ENCODE results near the gene TMC5. TPM values are rescaled to one million over a fixed set of nuclear protein-coding genes. Genes with fewer than 3 reads are reported as not detected.

The TMC5 gene
- polyA plus RNA-seq, 1 donor, result 17.3 TPM

DNA sequence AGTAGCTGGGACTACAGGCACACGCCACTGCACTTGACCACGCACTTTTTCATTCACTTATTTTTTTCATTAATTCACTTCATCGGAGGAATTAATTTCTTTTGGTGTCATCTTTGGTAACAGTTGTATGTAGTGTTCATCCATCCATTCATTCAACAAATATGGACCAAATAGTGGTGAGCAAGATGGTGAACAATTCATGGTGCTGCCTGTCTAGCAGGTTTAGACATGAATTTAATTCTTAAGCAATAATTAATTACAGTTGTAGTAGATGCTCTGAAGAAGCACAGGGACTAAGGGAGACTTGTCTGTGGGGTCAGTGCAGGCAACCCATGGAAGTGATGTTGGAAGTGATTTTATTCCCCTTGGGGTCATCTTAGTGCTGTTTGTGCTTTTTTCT, 81.8 kb downstream of the TMC5 start:
- Histone ChIP-seq H3K27me3 (ENCODE audit: control insufficient read depth, insufficient read depth, low read length) (no peaks in the 10 kb centered on the region), H3K4me3 (ENCODE audit: low read length) (no peak overlapping the region), H3K9me3 (ENCODE audit: control insufficient read depth, low read depth, low read length) (no peaks in the 10 kb centered on the region), H3K27ac (ENCODE audit: low read length) (no peak overlapping the region), H3K4me1 (ENCODE audit: control insufficient read depth, insufficient read depth, low read length) (no peaks in the 10 kb centered on the region), H3K36me3 (ENCODE audit: control insufficient read depth, insufficient read depth, low read length) (peaks cover 82% of the 10 kb centered on the region)
- no peak for DNase-seq
- no CpG with 5 or more reads among the region's 3 CpGs for WGBS (ENCODE audit: insufficient coverage, low lambda C conversion rate)

DNA sequence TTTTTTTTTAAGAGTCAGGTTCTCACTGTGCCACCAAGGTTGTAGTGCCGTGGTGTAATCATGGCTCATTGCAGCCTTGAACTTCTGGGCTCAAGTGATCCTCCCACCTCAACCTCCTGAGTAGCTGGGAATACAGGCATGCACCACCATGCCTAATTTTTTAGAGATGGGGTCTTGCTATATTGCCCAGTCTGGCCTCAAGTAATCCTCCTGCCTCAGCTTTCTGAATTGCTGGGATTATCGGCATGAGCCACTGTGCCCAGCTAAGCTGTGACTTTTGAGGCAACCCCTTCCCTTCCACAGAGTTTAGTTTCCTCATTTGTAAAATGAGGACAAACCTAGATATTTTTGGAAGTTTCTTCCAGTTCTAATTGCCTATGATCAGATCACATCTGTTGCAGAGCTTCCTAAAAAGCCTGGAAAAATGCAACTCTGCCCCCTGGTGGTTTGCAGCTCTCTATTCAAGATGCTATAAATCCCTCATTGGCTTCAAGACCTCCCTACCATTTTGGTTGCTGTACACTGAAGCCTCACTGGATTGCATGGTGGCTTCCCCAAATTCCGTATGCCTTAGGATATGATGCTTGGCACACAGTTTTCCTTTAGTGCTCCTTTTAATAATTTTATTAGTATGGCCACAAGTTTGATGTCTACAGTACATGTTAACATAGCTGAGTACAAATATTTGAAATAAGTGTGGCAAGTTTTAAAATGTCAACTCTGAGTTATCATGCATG, 84.9 kb downstream of the TMC5 start:
- H3K36me3 ChIP-seq (ENCODE audit: control insufficient read depth, insufficient read depth, low read length), result peaks cover 81% of the 10 kb centered on the region
- no CpG with 5 or more reads among the region's 3 CpGs for WGBS (ENCODE audit: insufficient coverage, low lambda C conversion rate)

DNA sequence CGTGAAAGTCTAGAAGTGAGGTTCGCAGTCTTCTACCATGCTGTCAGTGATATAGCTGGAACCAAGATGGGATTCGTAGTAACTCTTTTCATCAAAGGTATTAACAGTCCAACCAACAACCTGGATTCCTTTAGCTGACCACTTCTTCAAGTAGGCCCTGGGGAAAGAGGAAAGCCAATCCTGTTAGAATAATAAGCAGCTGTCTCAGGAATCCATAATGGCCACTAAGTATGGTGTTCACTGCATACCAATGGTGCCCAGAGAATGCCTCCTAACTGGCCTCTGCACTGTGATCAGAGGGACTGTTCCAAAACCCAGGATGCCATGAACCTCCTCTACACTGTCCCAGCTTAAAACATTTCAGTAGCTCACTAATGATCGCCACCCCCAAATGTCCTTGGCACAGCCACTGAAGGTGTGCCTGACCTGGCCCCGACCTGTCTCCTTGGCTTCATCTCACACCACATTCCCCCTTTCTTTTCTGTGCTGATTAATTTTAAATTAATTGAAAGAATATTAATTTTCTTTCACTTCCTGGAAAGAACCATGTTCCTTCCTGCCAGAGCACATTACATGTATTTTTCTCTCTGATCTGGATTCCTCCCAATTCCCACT, 85.9 kb downstream of the TMC5 start:
- no peaks in the 10 kb centered on the region for H3K27me3 ChIP-seq (ENCODE audit: control insufficient read depth, insufficient read depth, low read length)
- H3K36me3 ChIP-seq (ENCODE audit: control insufficient read depth, insufficient read depth, low read length), result peaks cover 79% of the 10 kb centered on the region
- no peak overlapping the region for H3K27ac ChIP-seq (ENCODE audit: low read length)
- no peak for DNase-seq
- no peak overlapping the region for H3K4me3 ChIP-seq (ENCODE audit: low read length)
- WGBS (ENCODE audit: insufficient coverage, low lambda C conversion rate), result 100% methylated on average over 2 of the region's 5 CpGs
- H3K9me3 ChIP-seq (ENCODE audit: control insufficient read depth, low read depth, low read length), result no peaks in the 10 kb centered on the region
- no peaks in the 10 kb centered on the region for H3K4me1 ChIP-seq (ENCODE audit: control insufficient read depth, insufficient read depth, low read length)

More for the DNA sequence above, 84.9 kb downstream of the TMC5 start:
- no peak overlapping the region for H3K4me3 ChIP-seq (ENCODE audit: low read length)
- peak; percentile 65 to 68 for DNase-seq
- no peaks in the 10 kb centered on the region for H3K27me3 ChIP-seq (ENCODE audit: control insufficient read depth, insufficient read depth, low read length)
- H3K4me1 ChIP-seq (ENCODE audit: control insufficient read depth, insufficient read depth, low read length), result no peaks in the 10 kb centered on the region
- no peaks in the 10 kb centered on the region for H3K9me3 ChIP-seq (ENCODE audit: control insufficient read depth, low read depth, low read length)
- no peak overlapping the region for H3K27ac ChIP-seq (ENCODE audit: low read length)

DNA sequence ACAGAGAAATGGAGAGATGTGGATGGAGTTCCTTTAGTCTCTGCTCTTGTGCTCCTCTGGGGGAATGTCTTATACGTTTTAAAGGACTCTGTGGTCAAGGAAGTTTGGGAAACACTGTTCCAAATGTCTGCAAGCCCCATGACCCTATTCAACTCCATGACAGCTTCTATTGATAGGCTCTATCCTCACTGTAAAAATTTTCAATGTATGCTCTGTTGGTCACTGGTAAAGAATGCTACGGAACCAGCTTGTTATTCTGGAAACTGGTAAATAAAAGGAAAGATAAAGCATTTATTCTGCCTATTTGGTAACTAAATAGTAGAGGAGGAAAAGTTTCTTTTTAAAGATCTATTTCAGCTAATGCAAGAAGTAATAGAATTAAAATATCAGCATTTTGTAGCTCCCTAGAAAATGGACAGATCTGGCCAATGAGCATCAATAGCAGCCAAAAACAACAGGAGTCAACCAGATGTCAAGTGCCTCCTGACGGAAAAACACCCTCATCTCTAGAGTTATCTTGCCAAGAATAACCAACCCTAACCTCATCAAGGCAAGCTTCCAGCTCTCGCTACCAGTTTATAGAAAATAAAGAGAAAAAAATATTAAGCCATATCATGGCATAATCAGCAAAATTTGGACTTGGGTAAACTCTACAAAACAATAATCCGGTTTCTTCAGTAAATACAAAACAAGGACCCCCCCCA, 88.1 kb downstream of the TMC5 start:
- Histone ChIP-seq H3K4me3 (ENCODE audit: low read length) (no peak overlapping the region), H3K9me3 (ENCODE audit: control insufficient read depth, low read depth, low read length) (no peaks in the 10 kb centered on the region), H3K27ac (ENCODE audit: low read length) (no peak overlapping the region), H3K36me3 (ENCODE audit: control insufficient read depth, insufficient read depth, low read length) (peaks cover 71% of the 10 kb centered on the region), H3K4me1 (ENCODE audit: control insufficient read depth, insufficient read depth, low read length) (no peaks in the 10 kb centered on the region), H3K27me3 (ENCODE audit: control insufficient read depth, insufficient read depth, low read length) (no peaks in the 10 kb centered on the region)
- 100% methylated on average over 3 of the region's 5 CpGs for WGBS (ENCODE audit: insufficient coverage, low lambda C conversion rate)
- DNase-seq, result no peak

DNA sequence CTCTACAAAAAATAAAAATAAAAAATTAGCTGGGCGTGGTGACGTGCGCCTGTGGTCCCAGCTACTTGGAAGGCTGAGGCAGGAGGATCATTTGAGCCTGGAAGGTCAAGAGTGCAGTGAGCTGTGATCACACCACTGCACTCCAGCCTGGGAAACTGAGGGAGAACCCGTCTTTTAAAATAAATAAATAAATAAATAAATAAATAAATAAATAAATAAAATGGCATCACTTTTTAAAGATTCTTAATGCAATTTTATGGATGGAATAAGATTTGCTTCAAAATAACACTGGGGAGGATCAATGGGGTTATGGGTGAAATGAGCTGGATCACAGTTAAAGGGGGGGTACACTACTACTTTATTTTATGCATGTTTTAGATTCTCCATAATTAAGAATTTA, 89.3 kb downstream of the TMC5 start:
- Histone ChIP-seq H3K4me3 (ENCODE audit: low read length) (no peak overlapping the region), H3K9me3 (ENCODE audit: control insufficient read depth, low read depth, low read length) (no peaks in the 10 kb centered on the region), H3K36me3 (ENCODE audit: control insufficient read depth, insufficient read depth, low read length) (peaks cover 59% of the 10 kb centered on the region), H3K27me3 (ENCODE audit: control insufficient read depth, insufficient read depth, low read length) (no peaks in the 10 kb centered on the region), H3K4me1 (ENCODE audit: control insufficient read depth, insufficient read depth, low read length) (no peaks in the 10 kb centered on the region), H3K27ac (ENCODE audit: low read length) (no peak overlapping the region)
- no CpG with 5 or more reads among the region's 4 CpGs for WGBS (ENCODE audit: insufficient coverage, low lambda C conversion rate)
- DNase-seq, result no peak

DNA sequence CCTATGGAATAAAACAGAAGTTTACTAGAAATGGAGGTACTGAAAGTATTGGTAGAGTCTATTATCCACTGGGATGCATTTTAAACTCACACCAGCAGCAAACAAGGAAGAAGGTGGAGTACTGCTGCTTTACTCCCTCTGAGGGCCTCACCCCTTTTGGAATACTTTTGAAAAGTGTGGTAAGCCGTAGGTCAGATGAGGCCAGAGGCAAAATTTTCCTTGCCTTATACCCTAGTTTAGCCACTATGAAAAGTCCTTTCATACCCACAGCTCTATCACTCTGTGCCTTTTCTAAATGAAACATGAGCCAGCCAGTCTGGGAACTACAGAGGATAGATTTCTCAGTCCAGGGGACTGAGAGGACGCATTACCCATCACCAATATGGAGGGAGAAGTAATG, 90.2 kb downstream of the TMC5 start:
- H3K9me3 ChIP-seq (ENCODE audit: control insufficient read depth, low read depth, low read length), result peaks cover 3% of the 10 kb centered on the region
- peaks cover 52% of the 10 kb centered on the region for H3K36me3 ChIP-seq (ENCODE audit: control insufficient read depth, insufficient read depth, low read length)
- no CpG with 5 or more reads among the region's 2 CpGs for WGBS (ENCODE audit: insufficient coverage, low lambda C conversion rate)
- no peak for DNase-seq
- no peak overlapping the region for H3K4me3 ChIP-seq (ENCODE audit: low read length)
- H3K27ac ChIP-seq (ENCODE audit: low read length), result no peak overlapping the region
- no peaks in the 10 kb centered on the region for H3K27me3 ChIP-seq (ENCODE audit: control insufficient read depth, insufficient read depth, low read length)
- no peaks in the 10 kb centered on the region for H3K4me1 ChIP-seq (ENCODE audit: control insufficient read depth, insufficient read depth, low read length)

DNA sequence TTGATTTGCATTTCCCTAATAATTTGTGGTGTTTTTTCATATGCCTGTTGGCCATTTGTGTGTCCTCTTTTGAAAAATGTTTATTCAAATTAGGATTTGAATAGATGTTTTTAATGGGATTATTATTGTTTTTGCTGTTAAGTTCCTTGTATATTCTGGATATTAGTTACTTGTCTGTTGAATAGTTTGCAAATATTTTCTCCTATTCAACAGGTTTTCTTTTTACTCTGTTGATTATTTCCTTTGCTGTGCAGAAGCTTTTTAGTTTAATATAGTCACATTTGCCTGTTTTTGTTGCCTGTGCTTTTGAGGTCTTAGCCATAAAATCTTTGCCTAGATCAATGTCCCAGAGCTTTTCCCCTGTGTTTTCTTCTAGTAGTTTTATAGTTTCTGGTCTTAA, 94.6 kb downstream of the TMC5 start:
- Histone ChIP-seq H3K4me1 (ENCODE audit: control insufficient read depth, insufficient read depth, low read length) (peaks cover 21% of the 10 kb centered on the region), H3K4me3 (ENCODE audit: low read length) (no peak overlapping the region), H3K36me3 (ENCODE audit: control insufficient read depth, insufficient read depth, low read length) (peaks cover 27% of the 10 kb centered on the region), H3K9me3 (ENCODE audit: control insufficient read depth, low read depth, low read length) (peaks cover 4% of the 10 kb centered on the region), H3K27me3 (ENCODE audit: control insufficient read depth, insufficient read depth, low read length) (no peaks in the 10 kb centered on the region), H3K27ac (ENCODE audit: low read length) (no peak overlapping the region)
- no peak for DNase-seq

DNA sequence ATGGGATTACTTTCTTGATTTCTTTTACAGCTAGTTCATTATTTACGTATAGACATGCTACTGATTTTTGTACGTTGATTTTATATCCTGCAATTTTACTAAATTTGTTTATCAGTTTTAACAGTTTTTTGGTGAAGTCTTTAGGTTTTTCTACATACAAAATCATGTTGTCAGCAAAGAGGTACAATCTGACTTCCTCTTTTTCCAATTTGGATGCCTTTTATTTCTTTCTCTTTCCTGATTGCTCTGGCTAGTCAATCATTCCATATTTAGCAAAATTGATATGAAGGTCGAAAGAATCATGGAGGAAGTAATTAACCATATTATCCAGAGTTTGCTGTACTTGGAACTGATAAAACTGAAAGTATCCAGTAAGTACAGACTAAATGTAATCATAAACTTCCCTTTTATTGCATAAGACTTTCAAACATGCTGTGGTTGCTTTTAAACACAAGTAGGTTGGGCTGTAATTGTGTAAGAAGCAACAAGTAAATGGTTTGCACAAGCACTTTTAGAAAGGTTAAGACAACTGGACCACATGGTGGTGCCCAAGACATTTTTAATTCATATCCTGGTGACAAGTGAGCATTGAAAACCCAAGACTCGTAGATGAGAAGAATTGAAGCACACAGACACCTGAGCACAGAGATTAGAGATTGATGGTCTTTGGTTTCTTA, 95.8 kb downstream of the TMC5 start:
- 45% methylated on average over 2 of the region's 4 CpGs for WGBS (ENCODE audit: insufficient coverage, low lambda C conversion rate)
- peaks cover 4% of the 10 kb centered on the region for H3K9me3 ChIP-seq (ENCODE audit: control insufficient read depth, low read depth, low read length)
- DNase-seq, result peak; percentile 78 to 91
- no peaks in the 10 kb centered on the region for H3K27me3 ChIP-seq (ENCODE audit: control insufficient read depth, insufficient read depth, low read length)
- no peak overlapping the region for H3K4me3 ChIP-seq (ENCODE audit: low read length)
- H3K36me3 ChIP-seq (ENCODE audit: control insufficient read depth, insufficient read depth, low read length), result peaks cover 19% of the 10 kb centered on the region
- H3K4me1 ChIP-seq (ENCODE audit: control insufficient read depth, insufficient read depth, low read length), result peaks cover 24% of the 10 kb centered on the region
- peak overlapping the region; percentile 68 for H3K27ac ChIP-seq (ENCODE audit: low read length)

DNA sequence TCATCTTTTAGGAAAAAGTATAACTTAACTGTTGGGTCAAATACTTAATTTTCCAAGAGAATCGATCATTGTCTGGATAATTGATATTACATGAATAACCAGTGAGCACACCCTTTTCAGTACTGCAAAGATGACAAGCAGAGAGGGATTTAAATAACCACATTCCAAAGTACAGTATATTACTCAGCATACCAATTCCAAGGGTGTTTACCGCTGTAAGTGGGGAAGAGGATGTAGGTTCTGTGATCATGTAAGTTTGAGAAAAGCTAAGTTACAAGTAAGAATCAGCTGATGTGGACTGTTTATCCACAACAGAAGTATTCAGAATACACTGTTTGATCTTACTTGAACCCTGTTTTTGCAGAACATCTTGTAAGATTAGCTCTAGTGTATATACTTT, 98.1 kb downstream of the TMC5 start:
- Histone ChIP-seq H3K27ac (ENCODE audit: low read length) (peak overlapping the region; percentile 88), H3K9me3 (ENCODE audit: control insufficient read depth, low read depth, low read length) (peaks cover 4% of the 10 kb centered on the region), H3K4me1 (ENCODE audit: control insufficient read depth, insufficient read depth, low read length) (peaks cover 40% of the 10 kb centered on the region), H3K27me3 (ENCODE audit: control insufficient read depth, insufficient read depth, low read length) (no peaks in the 10 kb centered on the region), H3K4me3 (ENCODE audit: low read length) (no peak overlapping the region), H3K36me3 (ENCODE audit: control insufficient read depth, insufficient read depth, low read length) (peaks cover 17% of the 10 kb centered on the region)
- DNase-seq, result peak; percentile 54 to 70
- WGBS (ENCODE audit: insufficient coverage, low lambda C conversion rate), result 43% methylated on average over 1 of the region's 2 CpGs

DNA sequence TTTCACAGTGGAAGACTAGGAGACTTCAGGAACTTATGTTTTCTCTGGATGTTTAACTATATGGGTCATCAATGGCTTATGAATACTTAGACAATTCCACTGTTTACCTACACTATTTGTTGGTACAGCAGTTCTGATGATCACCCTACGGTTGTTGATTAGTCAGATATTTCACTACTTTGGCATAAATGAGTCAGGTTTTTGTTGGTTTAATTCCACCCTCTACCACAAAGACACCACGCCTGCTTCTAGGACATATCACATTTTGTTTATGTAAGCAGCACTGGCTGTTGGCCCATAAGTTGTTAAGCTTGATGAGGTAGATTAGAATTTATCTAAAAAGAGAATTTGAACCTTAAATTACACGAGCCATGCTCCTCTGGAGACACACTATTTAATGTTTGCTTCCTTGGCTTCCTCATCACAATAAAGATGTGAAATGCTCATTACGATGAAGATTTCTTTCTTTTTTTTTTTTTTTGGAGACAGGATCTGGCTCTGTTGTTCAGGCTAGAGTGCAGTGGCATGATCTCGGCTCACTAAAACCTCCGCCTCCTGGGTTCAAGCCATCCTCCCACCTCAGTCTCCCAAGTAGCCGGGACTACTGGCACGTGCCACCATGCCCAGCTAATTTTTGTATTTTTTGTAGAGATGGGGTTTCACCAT, 99.9 kb downstream of the TMC5 start:
- no peak for DNase-seq
- peak overlapping the region; percentile 2 for H3K27ac ChIP-seq (ENCODE audit: low read length)
- H3K4me1 ChIP-seq (ENCODE audit: control insufficient read depth, insufficient read depth, low read length), result peaks cover 40% of the 10 kb centered on the region
- peaks cover 17% of the 10 kb centered on the region for H3K36me3 ChIP-seq (ENCODE audit: control insufficient read depth, insufficient read depth, low read length)
- H3K4me3 ChIP-seq (ENCODE audit: low read length), result no peak overlapping the region
- no peaks in the 10 kb centered on the region for H3K27me3 ChIP-seq (ENCODE audit: control insufficient read depth, insufficient read depth, low read length)
- WGBS (ENCODE audit: insufficient coverage, low lambda C conversion rate), result 33% methylated on average over 1 of the region's 8 CpGs
- peaks cover 4% of the 10 kb centered on the region for H3K9me3 ChIP-seq (ENCODE audit: control insufficient read depth, low read depth, low read length)
